Measurements from ENCODE around the gene TNFRSF1B.
"Not testable (repeated sequence)": the region's sequence is repeated elsewhere in the genome, so short reads cannot be mapped to it uniquely, and the experiment has no call there.

The TNFRSF1B gene

DNA sequence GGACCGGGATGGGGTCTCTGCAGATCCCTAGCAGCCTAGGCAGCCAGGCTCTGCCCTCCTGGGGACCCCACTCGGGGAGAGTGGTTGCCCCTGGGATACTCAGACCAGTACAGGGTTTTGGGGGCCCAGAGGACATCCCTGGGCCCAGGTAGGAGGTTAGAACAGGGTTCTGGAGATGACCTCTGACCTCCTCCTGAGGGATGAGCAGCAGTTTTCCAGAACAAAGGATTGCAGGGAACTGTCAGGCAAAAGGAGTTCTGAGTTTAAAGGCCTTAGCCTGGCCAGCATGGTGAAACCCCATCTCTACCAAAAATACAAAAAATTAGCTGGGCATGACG is 42.7 kb downstream of the TNFRSF1B start:
- no peak for DNase-seq (ENCODE audit: extremely low spot score)
- ChIA-PET CTCF (interaction anchor here (0.7 to 7.7 kb wide), 3 partner anchors 84 to 1372 kb away, joined by 5 to 72 read pairs (median 5); no protein-coding TSS in a partner anchor), POLR2A (no interaction called here)
- TF ChIP-seq BHLHE40 (IDR thresholded peaks at IDR 0.05; ENCODE audit: borderline replicate concordance) (no peak), ARNT (IDR thresholded peaks at IDR 0.05) (no peak), NFRKB (IDR thresholded peaks at IDR 0.05) (no peak), SP1 (IDR thresholded peaks at IDR 0.05) (no peak), L3MBTL2 (conservative IDR thresholded peaks at IDR 0.05) (no peak), HDGF (IDR thresholded peaks at IDR 0.05; ENCODE audit: borderline replicate concordance) (no peak), CTBP1 (IDR thresholded peaks at IDR 0.05; ENCODE audit: borderline replicate concordance) (no peak), FOXK2 (IDR thresholded peaks at IDR 0.05) (no peak), FOXA1 (IDR thresholded peaks at IDR 0.05) (no peak), SUZ12 (IDR thresholded peaks at IDR 0.05) (no peak)
- TF ChIP-seq, protein P1, sequence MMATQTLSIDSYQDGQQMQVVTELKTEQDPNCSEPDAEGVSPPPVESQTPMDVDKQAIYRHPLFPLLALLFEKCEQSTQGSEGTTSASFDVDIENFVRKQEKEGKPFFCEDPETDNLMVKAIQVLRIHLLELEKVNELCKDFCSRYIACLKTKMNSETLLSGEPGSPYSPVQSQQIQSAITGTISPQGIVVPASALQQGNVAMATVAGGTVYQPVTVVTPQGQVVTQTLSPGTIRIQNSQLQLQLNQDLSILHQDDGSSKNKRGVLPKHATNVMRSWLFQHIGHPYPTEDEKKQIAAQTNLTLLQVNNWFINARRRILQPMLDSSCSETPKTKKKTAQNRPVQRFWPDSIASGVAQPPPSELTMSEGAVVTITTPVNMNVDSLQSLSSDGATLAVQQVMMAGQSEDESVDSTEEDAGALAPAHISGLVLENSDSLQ (IDR thresholded peaks at IDR 0.05), result no peak

- CTCF ChIA-PET, result interaction anchor here (1.2 to 3.7 kb wide), 2 partner anchors 14 to 90 kb away, joined by 3 to 24 read pairs; no protein-coding TSS in a partner anchor
These were observed 48.5 kb downstream of the TNFRSF1B start for GRCh38 chr1:12215118-12215961.

GRCh38 chr1:12219800-12220199 is 53.0 kb downstream of the TNFRSF1B start:
- ChIA-PET POLR2A (no interaction called here), CTCF (interaction anchor here (1.5 kb wide), 1 partner anchor 9 kb away, joined by 5 read pairs; no protein-coding TSS in a partner anchor)
- no peak for DNase-seq (ENCODE audit: extremely low spot score)
- TF ChIP-seq, protein P1 (IDR thresholded peaks at IDR 0.05), result no peak
- TF ChIP-seq BHLHE40 (IDR thresholded peaks at IDR 0.05; ENCODE audit: borderline replicate concordance), result no peak
- TF ChIP-seq SUZ12 (IDR thresholded peaks at IDR 0.05), result no peak
- no peak for TF ChIP-seq SP1 (IDR thresholded peaks at IDR 0.05)
- no peak for TF ChIP-seq ELF4 (IDR thresholded peaks at IDR 0.05)

More at GRCh38 chr1:12215118-12215961, 48.5 kb downstream of the TNFRSF1B start:
- POLR2A ChIA-PET, result no interaction called here
- no peak for DNase-seq (ENCODE audit: extremely low spot score)
- no peak for TF ChIP-seq NFRKB (IDR thresholded peaks at IDR 0.05)
- TF ChIP-seq ARNT (IDR thresholded peaks at IDR 0.05), result no peak

DNA sequence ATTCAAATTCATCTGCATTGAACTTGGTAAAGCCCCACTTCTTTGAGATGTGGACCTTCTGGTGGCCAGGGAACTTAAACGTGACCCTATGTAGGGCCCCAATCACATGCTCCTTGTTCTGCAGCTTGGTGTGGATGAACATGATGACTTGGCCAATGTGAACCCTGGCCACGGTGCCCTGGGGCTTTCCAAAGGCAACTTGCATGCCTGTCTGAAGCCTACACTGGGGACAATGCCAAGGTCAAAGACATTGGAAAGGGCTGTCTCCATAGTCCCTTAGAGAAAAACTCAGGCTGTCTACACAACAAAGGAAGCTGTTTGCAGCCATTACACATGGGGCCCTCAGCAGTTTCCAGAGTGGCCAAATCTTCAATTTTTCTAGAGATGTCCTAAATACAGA is 54.1 kb downstream of the TNFRSF1B start:
- POLR2A ChIA-PET, result no interaction called here
- CTCF ChIA-PET, result no interaction called here
- no peak for DNase-seq (ENCODE audit: extremely low spot score)
- TF ChIP-seq ARNT (IDR thresholded peaks at IDR 0.05), result no peak
- no peak for TF ChIP-seq FOXK2 (IDR thresholded peaks at IDR 0.05)
- no peak for TF ChIP-seq SP1 (IDR thresholded peaks at IDR 0.05)
- no peak for TF ChIP-seq FOXM1 (IDR thresholded peaks at IDR 0.05; ENCODE audit: borderline replicate concordance)
- no peak for TF ChIP-seq HDGF (IDR thresholded peaks at IDR 0.05; ENCODE audit: borderline replicate concordance)
- no peak for TF ChIP-seq ZNF384 (IDR thresholded peaks at IDR 0.05)
- TF ChIP-seq, protein P1 (IDR thresholded peaks at IDR 0.05), result no peak
- no peak for TF ChIP-seq ELF4 (IDR thresholded peaks at IDR 0.05)
- no peak for TF ChIP-seq L3MBTL2 (conservative IDR thresholded peaks at IDR 0.05)

DNA sequence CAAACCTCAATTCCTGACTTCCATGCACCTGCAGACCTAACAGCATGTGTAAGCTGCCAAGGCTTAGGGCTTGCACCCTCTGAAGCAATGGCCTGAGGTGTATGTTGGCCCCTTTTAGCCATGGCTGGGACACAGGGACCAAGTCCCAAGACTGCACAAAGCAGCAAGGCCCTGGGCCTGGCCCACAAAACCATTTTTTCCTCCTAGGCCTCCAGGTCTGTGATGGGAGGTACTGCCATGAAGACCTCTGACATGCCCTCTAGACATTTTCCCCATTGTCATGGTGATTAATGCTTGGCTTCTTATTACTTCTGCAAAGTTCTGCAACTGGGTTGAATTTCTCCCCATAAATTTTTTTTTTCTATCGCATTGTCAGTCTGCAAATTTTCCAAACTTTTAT is 55.9 kb downstream of the TNFRSF1B start:
- POLR2A ChIA-PET; CTCF ChIA-PET; DNase-seq (ENCODE audit: extremely low spot score): not testable (repeated sequence)

DNA sequence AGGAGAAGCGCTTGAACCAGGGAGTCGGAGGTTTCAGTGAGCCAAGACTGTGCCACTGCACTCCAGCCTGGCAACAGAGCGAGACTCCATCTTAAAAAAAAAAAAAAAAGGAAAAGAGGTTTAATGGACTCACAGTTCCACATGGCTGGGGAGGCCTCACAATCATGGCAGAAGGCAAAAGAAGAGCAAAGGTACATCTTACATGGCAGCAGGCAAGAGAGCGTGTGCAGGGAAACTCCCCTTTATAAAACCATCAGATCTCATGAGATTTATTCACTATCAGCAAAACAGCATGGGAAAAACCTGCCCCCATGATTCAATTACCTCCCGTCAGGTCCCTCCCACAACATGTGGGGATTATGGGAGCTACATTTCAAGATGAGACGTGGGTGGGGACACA is 57.3 kb downstream of the TNFRSF1B start:
- DNase-seq (ENCODE audit: extremely low spot score); POLR2A ChIA-PET; CTCF ChIA-PET: not testable (repeated sequence)

- TF ChIP-seq FOXM1 (IDR thresholded peaks at IDR 0.05; ENCODE audit: borderline replicate concordance) (no peak), FOXA1 (IDR thresholded peaks at IDR 0.05) (no peak), LEF1 (IDR thresholded peaks at IDR 0.05; ENCODE audit: borderline replicate concordance) (no peak), SP1 (IDR thresholded peaks at IDR 0.05) (no peak), ARNT (IDR thresholded peaks at IDR 0.05) (no peak), ELF4 (IDR thresholded peaks at IDR 0.05) (no peak), HDGF (IDR thresholded peaks at IDR 0.05; ENCODE audit: borderline replicate concordance) (no peak), NFRKB (IDR thresholded peaks at IDR 0.05) (no peak), ZNF384 (IDR thresholded peaks at IDR 0.05) (no peak), TARDBP (IDR thresholded peaks at IDR 0.05) (no peak), BHLHE40 (IDR thresholded peaks at IDR 0.05; ENCODE audit: borderline replicate concordance) (no peak), SUZ12 (IDR thresholded peaks at IDR 0.05) (no peak), L3MBTL2 (conservative IDR thresholded peaks at IDR 0.05) (no peak)
- TF ChIP-seq, protein P1 (IDR thresholded peaks at IDR 0.05), result no peak
- ChIA-PET CTCF (interaction anchor here (0.5 to 1.2 kb wide), 8 partner anchors 9 to 105 kb away, joined by 3 to 5 read pairs (median 4); no protein-coding TSS in a partner anchor), POLR2A (no interaction called here)
- no peak for DNase-seq (ENCODE audit: extremely low spot score)
These were observed 62.2 kb downstream of the TNFRSF1B start for GRCh38 chr1:12228979-12229378.
